ENCODE results near the gene TWIST2. TPM values are rescaled to one million over a fixed set of nuclear protein-coding genes. Genes with fewer than 3 reads are reported as not detected.

Gene TWIST2
- polyA plus RNA-seq, 1 donor: 7.3 TPM

DNA sequence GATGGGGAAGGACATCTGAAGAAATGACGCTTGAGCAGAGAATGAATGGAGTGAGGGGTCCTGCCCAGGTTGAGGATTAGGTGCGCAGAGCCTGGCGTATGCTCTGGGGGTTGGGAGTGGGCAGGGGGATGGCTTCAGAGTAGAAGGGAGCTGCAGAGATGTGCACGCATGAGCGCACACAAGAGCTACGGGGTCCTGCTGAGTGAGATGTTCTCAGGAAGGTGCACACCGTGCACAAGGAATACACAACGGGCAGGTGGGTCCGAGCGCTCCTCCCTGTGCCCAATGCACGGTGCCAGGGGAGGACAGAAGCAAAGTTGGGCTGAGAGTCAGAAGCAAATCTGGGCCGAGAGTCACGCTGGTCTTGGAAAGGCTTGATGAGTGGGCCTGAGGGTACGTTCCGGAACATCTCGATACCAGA, 25.5 kb downstream of the TWIST2 start:
- no peak for DNase-seq

DNA sequence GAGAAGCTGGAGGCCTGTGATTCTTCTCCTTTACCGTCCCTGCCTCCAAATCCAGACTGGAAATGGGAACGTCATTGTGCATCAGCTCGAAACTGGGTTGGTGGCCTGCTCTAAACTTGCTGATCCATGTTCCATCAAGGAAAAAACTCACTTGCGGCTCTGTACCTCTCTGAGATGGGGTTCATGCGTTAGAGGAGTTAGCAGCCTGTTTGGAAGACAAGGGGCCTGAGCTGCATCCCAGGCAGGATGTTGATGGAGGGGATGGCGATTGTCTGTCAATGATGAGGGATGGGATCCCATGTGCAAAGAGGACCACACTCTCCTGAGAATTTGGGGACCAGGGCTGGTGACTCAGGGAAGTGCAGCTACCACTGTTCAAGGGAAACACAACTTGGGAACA, 26.0 kb downstream of the TWIST2 start:
- no peak for DNase-seq

DNA sequence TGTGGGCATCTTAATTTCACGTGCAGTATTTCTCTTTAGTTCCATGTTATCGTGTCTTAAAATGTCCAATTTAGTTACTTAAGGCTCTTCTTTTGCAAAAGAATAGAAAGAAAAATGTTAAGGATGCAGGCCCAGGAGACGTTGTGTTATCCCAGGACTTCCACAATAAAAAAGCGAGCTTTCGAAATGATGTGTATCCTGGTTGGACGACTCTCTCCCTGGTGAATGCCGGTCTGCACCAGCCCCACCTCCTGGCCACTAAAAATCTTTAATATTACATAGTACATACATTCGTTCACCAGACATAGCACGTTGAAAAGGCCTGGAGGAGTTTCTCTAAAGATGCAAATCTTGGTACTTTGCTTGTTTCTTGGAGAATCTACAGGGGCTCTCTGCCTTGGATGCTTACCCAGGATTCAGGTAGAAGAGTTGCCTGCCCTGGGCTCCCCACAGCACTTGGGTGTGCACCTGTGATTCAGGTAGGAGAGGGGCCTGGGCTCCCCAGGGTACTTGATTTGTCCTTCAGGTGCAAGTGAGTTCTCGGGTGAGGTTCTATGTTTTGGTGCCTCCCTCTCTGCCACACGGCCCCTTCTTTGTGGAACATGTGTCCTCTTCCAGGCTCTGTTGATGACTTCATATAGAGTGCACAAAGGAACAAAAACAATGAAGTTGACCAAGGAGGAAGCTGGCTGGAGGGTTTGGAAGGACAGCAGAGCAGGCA, 26.6 kb downstream of the TWIST2 start:
- no peak for DNase-seq

DNA sequence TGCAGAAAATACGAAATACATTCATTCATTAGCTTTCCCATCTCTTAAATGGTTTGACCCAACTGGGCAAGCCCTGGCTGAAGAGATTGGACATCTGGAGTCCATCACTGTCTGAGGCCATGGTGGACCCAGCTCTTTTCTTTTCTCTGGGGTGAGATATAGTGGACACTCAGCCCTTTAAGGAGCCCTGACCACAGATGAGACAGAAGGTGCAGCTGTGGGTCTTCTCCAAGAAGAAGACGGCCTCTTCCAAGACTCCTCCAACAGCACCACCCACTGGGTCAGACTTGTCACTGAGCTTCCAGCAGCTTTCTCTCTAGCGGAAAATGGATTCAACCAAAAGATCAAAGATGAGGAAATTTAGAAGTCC, 27.2 kb downstream of the TWIST2 start:
- DNase-seq: no peak

DNA sequence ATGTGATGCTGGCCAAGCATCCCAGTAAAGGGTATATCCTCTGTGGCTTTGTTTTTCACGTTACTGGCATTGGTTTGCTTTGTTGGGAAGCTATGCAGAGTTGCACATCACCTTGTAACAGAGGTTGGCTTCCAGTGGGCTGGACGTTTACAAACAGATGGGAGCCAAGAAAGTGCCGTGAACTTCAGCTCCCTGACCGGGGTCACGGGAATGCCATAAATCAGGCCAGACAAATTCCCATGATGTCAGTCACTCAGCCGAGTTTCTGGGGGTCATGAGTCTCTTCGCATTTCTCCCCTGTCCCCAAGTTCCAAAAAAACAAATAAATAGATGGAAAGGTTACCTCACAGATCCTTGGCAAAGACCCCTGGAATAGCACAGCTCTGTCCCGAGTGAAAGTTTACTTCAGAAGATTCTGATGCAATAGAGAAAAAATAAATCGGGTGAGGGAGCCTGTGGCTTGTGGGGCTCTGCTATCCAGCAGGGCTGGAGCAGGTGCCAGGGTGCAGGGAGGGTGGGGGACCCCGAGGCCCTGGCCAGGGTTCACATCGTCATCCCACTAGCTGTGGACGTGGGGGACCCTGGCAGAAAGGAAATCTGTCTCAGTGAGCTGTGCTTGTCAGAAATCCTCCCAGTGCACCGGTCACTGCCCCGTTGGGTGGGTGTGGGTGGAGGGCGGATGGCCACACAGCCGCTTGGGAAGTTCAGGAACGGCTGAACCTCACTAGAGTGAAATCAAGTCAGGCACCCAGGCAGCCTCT, 27.8 kb downstream of the TWIST2 start:
- DNase-seq: no peak

DNA sequence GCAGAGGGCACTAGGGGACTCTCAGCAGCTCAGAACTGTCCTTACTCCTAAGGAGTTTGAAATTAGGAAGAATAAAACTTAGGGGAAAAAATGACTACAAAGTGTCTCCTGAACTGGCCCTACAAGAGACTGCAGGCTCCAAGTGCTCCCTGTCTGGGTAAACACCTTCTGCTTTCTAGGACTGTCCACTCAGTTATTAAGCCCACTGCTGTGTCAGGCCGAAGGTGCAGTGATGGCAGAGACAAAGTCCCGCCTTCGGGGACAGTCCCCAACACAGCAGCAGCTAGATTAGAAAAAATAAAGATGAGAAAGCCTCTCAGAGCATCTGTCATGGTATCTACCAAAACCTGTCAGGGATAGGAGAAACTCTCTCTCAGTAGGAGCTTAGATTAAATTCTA, 28.3 kb downstream of the TWIST2 start:
- DNase-seq: no peak

DNA sequence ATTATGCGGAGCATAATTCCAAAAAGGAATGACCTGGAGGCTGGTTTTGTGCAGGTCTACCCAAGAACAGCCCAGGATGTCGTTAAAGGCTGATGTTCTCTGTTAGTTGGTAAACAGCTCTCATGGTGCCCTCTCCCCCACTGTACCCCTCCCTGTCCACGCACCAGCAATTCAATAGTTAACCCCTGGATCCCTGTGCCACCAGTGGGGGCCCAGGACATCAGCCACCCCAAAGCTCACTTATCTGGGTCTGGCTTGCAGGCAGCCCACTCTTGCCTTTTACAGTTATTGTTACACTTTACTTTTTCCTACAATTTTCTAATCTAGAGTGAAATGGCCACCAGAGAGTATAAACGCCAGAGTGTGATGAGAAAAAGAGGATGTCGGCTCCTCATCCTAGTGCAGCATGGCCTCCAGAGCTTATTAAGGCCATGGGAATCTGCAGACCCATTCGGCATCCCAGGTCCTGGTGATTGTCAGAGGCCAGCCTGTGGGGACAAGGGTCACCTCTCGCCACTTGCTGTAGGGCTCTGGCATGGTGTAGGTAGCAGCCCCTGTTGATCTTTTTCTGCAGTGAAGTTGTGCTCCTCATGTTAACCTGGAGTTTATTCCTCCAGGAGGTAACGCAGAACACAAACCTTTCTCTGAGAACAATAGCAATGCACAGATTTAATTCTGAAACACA, 30.3 kb downstream of the TWIST2 start:
- DNase-seq: no peak

DNA sequence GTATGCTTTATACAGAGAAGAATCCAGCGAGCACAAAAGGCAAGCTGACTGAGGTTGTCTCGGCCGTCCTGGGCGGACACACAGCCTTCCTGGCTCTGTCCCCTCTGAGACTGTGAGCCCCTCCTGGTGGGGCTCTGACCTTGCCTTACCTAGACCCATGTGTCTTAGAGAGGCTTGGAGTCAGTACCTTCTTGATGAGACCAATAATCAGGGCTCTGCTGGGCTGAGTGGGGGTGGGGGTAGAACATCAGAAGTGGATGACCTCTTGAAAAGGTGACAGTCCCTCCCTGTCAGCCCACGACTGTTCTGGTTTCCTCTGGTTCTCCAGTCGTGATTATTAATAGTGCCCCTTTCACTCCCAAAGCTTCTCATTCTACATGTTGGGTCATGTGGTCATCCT, 31.2 kb downstream of the TWIST2 start:
- no peak for DNase-seq

DNA sequence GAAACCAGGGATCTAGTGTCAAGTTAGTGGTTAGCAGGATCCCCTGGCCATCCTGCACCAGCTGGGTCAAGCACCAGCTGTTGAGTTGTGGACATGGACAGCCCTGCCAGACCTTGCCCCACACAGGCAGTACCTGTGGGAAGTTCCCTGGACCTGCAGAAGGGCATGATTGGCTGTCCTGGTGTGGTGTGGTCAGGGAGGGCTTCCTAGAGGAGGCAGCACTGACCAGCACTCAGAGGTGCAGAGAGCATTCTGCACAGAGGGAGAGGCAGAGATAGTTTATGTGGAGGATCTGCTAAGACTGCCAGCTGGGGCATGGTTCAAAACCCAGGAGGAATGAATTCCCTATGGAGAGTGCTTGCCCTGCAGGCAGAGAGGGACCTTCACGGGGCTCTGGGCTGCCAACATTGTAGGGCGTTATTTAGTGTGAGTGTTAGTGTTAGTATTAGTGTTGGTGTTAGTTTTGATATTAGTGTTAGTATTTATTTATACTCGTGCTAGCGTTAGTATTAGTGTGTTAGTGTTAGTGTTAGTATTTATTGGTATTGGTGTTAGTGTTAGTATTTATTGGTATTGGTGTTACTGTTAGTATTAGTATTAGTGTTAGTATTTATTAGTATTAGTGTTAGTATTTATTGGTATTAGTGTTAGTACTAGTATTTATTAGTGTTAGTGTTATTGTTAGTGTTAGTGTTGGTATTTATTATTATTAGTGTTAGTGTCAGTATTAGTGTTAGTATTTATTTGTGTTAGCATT, 31.9 kb downstream of the TWIST2 start:
- DNase-seq: no peak

DNA sequence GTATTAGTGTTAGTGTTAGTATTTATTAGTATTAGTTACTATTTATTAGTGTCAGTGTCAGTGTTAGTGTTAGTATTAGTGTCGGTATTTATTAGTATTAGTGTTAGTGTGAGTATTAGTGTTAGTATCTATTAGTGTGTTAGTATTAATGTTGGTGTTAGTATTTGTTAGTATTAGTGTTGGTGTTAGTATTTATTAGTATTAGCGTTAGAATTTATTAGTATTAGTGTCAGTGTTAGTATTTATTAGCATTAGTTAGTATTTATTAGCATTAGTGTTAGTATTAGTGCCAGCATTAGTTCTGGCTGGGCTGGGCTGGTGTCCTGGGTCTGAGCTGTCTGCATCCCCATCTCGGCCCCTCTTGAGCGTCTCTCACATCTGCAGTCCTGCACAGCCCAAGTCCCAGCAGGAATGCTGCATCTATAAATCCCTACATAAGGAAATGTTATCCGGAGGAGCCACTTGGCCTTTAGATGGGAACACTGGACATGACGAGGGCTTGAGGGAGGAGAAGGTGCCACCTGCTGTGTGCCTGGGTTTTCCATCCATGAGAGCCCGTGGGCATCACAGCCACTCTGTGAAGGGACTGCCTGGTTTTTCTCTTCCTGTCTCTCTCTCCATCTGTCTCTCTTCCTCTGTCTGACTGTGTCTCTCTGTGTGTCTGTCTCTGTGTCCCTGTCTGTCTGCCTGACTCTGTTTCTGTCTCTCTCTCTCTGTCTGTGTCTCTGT, 33.6 kb downstream of the TWIST2 start:
- no peak for DNase-seq

DNA sequence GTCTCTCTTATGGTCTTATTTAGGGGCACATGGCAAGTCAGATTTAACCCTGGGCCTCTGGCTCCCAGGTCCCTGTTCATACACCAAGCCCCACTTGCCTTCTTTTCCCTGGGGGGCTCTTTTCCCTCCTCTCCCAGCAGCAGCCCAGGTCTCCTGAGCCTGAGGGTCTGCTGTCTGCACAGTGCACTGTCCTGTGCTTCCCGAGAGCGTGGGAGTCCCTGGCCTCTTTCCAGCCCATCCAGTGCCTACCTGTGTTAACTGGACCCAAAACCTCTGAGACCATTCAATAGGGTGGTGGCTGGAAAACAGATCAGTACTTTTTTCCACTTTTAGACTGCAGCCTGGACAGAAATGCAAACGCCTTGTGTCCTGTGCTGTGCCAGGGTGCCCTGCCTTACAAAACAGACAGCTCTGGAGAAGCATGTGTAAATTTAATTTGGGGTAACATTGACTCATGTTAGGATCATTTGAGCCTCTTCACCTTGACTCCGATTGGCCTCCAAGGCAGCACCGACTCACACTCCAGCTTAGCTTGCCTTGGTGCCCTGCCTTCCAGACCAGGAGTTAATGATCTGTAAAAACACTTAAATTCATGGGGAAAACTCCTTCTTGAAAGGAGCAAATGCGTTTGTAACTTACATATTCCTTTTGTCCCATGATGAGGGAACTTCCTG, 34.3 kb downstream of the TWIST2 start:
- no peak for DNase-seq

DNA sequence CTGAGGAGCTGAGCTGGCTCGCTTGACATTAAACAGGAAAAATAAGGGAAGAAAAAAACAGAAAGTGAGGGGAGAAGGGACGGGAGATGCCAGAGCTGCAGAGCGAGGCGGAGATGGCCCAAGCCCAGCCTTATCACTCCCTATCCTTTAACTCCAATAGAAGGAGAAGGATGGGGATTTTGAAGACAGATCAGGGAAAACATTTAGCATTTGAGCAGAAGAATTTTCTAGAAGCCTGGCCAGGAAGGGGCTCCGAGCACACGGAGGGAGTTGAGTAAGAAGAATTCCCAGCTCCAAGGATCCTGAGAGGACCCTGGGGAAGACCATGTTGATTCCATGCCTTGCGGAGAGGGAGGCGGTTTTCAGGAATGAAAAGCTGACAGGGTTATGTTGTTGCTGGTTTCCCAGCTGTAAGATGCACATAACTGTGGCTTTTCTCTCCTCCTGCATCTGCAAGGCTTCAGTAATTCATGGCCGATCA, 35.6 kb downstream of the TWIST2 start:
- peak; percentile 51 for DNase-seq

DNA sequence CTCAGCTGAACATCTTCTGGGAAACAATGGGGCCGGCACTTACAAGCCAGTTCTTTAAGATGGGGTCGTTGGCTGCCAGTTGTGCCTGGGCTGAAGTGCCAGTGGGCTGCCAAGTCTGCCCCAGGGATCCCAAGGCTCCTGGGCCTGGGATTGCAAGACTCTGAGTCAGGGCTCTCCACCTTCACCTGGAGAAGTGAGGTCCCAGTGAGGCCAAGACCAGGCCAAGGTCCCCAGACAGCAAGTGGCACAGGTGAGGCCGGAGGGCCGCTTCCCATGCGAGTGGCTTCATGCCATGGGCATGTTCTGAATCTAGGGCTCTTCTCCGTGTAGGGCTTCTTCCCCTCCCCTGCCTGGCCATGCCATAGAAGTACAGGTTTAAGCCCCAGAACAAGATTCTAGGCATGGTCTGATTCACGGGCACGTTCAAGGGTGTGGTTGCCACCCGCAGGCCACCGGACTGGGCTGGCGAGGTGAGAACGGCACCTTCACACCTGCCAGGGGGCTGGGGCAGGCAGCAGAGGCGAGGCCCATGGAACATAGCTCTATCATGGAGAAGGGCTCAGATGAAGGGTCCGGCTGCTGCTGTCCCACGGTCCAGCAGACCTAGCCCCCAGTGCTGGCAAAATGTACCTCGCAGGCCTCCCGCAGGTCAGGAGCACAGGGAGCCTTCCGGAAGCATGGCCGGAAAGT, 36.4 kb downstream of the TWIST2 start:
- no peak for DNase-seq

DNA sequence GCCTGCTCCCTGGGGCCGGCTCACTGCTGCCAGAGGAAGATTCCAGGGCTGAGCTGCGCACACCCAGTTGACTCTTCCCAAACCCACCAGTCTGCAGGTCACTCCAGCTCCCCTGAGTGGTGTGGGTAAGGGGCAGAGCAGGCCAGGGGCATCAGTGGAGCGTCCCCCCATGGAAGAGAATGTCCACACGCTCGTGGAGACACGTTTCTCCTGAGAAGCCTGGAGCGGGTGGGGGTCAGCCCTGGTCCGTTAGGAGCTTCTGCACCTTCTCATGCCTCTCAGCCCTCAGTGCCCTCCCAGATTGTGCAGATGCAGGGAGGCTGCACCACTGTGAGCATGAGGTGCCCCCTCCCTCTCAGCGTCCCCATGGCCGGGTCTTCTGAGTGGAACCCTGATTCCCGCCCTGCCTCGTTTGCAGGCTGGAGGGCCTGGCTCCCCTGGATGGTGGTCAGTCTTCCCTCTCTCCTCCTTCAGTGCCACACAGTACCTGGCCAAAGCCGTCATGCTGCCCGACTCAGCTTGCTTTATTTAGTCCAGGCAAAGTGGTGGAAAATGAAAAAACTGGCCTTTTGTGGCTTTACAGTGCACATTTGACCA, 37.0 kb downstream of the TWIST2 start:
- no peak for DNase-seq

DNA sequence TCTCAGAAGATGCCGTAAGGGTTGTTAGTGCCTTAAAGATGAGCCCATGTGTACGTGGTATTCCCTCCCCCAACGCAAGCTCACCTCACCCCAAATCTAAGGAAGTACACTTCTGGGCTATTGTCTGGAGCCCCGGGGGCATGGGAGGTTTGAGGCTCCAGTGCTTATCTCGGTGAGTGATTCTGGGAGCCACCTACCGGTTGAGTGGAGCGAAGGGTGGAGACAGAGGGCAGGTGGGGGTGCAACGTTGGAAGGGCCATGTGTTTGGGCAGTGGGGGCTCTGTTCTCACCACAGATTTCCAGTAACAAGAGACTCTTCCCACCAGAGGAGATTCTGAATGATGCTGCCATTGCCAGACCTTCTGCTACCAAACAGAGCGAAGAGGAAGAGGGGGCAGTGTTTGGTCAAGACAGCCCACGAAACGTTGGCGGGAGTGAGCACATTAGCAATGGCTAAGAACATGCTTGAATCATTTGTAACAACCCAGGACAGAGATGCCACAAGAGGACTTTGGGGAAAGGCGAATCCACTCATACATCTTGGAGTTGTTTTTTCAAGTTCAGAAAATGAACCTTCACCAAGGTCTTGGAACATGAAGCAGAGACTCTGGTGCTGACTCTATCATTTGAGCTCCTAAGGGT, 38.7 kb downstream of the TWIST2 start:
- no peak for DNase-seq

DNA sequence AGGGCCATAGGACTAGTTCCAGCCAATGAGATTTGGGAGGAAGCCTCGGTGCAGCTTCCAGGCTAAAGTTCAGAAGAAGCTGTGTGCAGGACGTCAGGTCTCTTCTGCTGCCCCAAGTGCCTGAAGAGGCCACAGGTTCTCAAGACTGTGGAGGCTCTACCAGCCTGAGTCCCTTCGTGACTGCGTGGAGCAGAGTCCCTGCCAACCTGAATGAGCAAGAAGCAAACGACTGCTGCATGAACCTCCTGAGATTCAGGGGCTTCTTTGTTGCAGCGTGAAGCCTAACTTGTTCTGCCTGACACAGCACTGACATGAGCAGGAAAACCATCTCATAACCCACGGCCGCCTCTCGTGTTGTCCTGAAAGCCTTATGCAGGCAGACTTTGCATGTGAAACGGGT, 39.7 kb downstream of the TWIST2 start:
- DNase-seq: no peak

DNA sequence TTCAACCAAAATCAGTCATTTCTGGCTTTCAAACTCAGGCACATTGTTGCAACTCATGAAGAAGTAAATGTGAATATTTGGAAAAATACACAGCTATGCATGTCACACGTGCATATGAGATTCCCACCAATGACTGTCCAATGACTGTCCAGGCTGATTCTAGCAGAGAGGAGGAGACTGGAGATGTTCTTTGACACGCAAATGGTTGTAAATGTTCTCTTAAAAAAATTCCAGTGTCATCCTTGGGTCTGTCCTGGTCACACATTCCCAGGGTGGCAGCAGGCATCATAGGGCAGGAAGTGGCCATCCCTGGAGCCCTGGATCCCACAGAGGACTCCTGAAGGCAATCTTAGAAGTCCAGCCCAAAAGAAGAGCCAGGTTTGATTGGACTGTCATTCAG, 40.9 kb downstream of the TWIST2 start:
- no peak for DNase-seq

DNA sequence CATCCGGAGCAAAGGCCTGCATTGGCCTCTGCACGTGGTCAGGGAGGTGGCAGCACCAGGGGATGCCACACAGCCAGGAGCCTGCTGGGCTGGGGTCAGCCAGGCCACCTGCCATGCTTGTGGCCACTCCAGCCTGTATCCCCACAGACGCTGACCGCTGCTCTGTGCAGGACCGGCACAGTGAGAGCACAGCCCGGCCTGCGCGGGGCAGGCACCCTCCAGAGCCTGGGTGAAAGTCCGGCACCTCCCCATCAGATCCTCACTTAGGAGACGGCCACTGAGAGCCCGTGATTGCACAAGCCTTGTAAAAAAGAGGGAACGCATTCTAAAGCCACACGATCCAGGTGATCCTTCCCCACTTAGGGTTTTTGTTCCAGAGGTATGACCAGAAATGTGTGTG, 42.2 kb downstream of the TWIST2 start:
- DNase-seq: no peak

DNA sequence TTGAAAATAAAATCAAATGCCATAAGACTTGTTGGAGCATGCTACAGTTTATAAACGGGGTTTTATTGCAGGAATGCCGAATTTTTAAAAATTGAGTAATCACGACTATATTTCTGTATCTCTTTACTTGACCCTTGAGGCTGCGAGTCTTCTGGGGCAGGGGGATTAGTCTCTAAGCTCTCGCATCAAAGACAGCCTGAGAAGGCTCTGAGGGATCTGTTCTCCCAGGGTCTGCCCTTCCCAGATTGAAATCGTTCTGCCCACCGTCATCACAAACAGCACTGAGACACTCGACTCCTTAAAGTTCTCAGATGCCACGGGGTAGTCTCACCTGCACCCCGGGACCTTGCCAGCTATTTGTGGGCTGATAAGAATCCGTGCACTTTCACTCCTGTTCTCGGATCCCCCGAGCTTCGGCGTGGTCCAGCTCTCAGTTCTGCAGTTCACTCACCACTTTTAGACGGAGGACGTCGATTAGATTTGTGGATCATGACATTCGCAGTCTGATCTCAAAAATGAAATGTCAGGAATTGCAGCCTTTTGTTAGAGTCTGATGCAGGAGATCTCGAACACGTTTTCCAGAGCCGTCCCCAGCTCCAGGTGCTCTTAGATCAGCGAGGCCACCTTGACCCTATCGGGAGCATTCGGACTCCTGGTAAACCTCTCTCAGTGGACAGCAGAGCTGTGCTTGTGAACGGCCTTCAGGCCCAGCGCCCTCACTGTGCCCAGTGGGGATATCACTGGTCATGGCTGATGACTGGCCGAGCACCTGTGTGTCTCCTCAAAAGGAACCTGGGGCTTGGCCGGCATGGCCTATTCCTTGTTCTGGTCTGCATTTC, 43.0 kb downstream of the TWIST2 start:
- no peak for DNase-seq
